SU-DHL-6 (cell line): ENCODE data around the gene CBFA2T2.

Source experiments
- H2AFZ ChIP-seq: fragments of 200-600 bp; sonication (generic); 2 replicates; pipeline ENCODE4 v1.6.1; 2014; ENCODE audit warnings: low read depth, mild to moderate bottlenecking, moderate library complexity, mixed read lengths, antibody characterized with exemption, low read length; ENCODE audit not compliant: severe bottlenecking
- H3F3A ChIP-seq: fragments of 200-600 bp; shearing (Covaris generic); 2 replicates; pipeline ENCODE4 v1.6.0; 2016; ENCODE audit warnings: antibody characterized with exemption, mild to moderate bottlenecking; ENCODE audit not compliant: insufficient read depth
- H3K27ac ChIP-seq: fragments of 200-600 bp; sonication (generic); 2 replicates; pipeline ENCODE4 v1.5.1; 2016; ENCODE audit warnings: low read depth, mild to moderate bottlenecking, low read length, moderate library complexity, mixed read lengths
- H3K27me3 ChIP-seq: fragments of 200-600 bp; sonication (generic), shearing (Covaris generic); 2 replicates; pipeline ENCODE4 v1.6.0; 2014; ENCODE audit warnings: mild to moderate bottlenecking, low read length
- H3K36me3 ChIP-seq: fragments of 200-600 bp; sonication (generic); 2 replicates; pipeline ENCODE4 v1.6.1; 2014; ENCODE audit warnings: mild to moderate bottlenecking, low read length, mixed read lengths
- H3K4me2 ChIP-seq: fragments of 300-600, 200-600 bp; shearing (Covaris generic), sonication (generic); 2 replicates; pipeline ENCODE4 v1.6.0; 2014; ENCODE audit warnings: low read length, low read depth, mild to moderate bottlenecking; ENCODE audit not compliant: poor library complexity, severe bottlenecking
- H3K4me3 ChIP-seq: fragments of 200-600 bp; sonication (generic); 2 replicates; pipeline ENCODE4 v1.5.1; 2014; ENCODE audit warnings: antibody characterized with exemption, low read length, mild to moderate bottlenecking, mixed read lengths; ENCODE audit not compliant: insufficient read depth, poor library complexity, severe bottlenecking
- H3K79me2 ChIP-seq: fragments of 200-600 bp; sonication (generic); 2 replicates; pipeline ENCODE4 v1.6.1; 2014; ENCODE audit warnings: mild to moderate bottlenecking, low read length, moderate library complexity; ENCODE audit not compliant: insufficient read depth
- H3K9ac ChIP-seq: fragments of 200-600 bp; sonication (generic); 2 replicates; pipeline ENCODE4 v1.7.0; 2014; ENCODE audit warnings: mild to moderate bottlenecking, low read length
- H3K9me2 ChIP-seq: fragments of 200-600 bp; sonication (generic); replicated peaks from 2 replicates; pipeline ENCODE4 v1.6.1; 2014; ENCODE audit warnings: low read length; ENCODE audit not compliant: insufficient read depth
- H3K9me3 ChIP-seq: fragments of 200-600 bp; sonication (generic); 2 replicates; pipeline ENCODE4 v1.6.1; 2014; ENCODE audit warnings: low read length, mixed read lengths; ENCODE audit not compliant: insufficient read depth
- H4K20me1 ChIP-seq: fragments of 200-600 bp; sonication (generic); 2 replicates; pipeline ENCODE4 v1.6.1; 2014; ENCODE audit warnings: low read depth, mild to moderate bottlenecking, antibody characterized with exemption, low read length, moderate library complexity, mixed read lengths
- EZH2phosphoT487 ChIP-seq: fragments of 200-600 bp; sonication (generic), shearing (Covaris generic); conservative IDR thresholded peaks from 2 replicates; pipeline ENCODE4 v1.6.1; 2018; ENCODE audit warnings: mild to moderate bottlenecking, antibody characterized with exemption, low read length, moderate library complexity, mixed read lengths
- TF ChIP-seq, protein P1 (sequence below): fragments of 200-600 bp; sonication (generic); IDR thresholded peaks from one replicate; pipeline ENCODE4 v1.5.1; 2017; ENCODE audit warnings: antibody characterized with exemption, mild to moderate bottlenecking, low read length, moderate library complexity; ENCODE audit not compliant: insufficient read depth, poor library complexity, severe bottlenecking

CBFA2T2 gene

DNA sequence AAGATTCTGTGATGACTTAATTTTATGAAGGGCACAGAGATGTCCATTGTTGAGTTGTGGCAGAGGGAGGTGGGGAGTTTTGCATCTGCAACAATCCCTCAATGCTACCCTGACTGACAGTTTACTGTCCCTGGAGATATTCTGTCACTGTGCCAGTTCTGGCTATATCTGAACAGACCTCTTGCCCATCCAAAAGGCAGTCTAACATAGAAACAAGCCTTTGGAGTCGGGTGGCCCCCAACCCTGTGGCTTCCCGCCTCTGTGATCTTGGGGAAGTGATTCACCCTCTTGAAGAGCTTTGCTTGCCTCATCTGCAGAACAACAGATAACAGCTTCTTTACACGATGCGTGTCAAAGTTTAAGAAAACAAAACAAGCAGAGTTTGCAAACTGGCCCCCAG, 200.1 kb downstream of the CBFA2T2 start:
- H3F3A ChIP-seq, result peaks cover 12% of the 10 kb centered on the region; the same call in 1 of the 2 replicates
- H3K79me2 ChIP-seq, result peaks cover 2% of the 10 kb centered on the region
- no peaks in the 10 kb centered on the region for H3K27me3 ChIP-seq
- no peaks in the 10 kb centered on the region for H3K9me3 ChIP-seq
- TF ChIP-seq EZH2phosphoT487, result no peak
- TF ChIP-seq, protein P1, sequence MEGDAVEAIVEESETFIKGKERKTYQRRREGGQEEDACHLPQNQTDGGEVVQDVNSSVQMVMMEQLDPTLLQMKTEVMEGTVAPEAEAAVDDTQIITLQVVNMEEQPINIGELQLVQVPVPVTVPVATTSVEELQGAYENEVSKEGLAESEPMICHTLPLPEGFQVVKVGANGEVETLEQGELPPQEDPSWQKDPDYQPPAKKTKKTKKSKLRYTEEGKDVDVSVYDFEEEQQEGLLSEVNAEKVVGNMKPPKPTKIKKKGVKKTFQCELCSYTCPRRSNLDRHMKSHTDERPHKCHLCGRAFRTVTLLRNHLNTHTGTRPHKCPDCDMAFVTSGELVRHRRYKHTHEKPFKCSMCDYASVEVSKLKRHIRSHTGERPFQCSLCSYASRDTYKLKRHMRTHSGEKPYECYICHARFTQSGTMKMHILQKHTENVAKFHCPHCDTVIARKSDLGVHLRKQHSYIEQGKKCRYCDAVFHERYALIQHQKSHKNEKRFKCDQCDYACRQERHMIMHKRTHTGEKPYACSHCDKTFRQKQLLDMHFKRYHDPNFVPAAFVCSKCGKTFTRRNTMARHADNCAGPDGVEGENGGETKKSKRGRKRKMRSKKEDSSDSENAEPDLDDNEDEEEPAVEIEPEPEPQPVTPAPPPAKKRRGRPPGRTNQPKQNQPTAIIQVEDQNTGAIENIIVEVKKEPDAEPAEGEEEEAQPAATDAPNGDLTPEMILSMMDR, result no peak
- H3K36me3 ChIP-seq, result no peaks in the 10 kb centered on the region
- H3K4me2 ChIP-seq, result no peak overlapping the region
- H3K9me2 ChIP-seq, result no peaks in the 10 kb centered on the region
- H2AFZ ChIP-seq, result no peak overlapping the region
- H3K9ac ChIP-seq, result no peak overlapping the region
- no peak overlapping the region for H3K27ac ChIP-seq
- H4K20me1 ChIP-seq, result no peaks in the 10 kb centered on the region
- H3K4me3 ChIP-seq, result no peak overlapping the region

DNA sequence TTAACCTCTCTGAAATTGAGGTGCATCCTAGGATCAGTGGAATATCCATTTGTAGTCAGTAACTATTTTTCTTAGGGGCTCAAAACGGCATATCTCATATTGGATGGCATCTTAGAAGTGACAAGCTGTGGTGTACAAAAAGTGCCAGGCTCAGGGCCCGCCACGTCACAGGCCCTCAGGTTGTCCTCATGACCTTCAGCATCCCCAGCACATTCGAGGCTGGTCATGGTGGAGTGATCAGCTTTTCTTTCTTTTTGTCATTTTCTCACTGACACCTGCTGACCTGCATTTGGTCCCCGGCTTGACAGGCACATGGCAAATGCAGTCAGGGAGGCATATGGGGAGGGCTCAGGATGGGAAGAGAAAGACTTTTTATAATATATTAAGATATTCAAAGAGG, 203.4 kb downstream of the CBFA2T2 start:
- Histone ChIP-seq H3K9me3 (no peaks in the 10 kb centered on the region), H2AFZ (no peak overlapping the region), H3K9me2 (no peaks in the 10 kb centered on the region), H3K79me2 (no peaks in the 10 kb centered on the region), H3F3A (no peaks in the 10 kb centered on the region), H3K9ac (no peak overlapping the region), H4K20me1 (no peaks in the 10 kb centered on the region), H3K4me2 (no peak overlapping the region), H3K36me3 (no peaks in the 10 kb centered on the region), H3K27ac (no peak overlapping the region), H3K4me3 (no peak overlapping the region), H3K27me3 (no peaks in the 10 kb centered on the region)
- no peak for TF ChIP-seq EZH2phosphoT487
- TF ChIP-seq, protein P1, result no peak

DNA sequence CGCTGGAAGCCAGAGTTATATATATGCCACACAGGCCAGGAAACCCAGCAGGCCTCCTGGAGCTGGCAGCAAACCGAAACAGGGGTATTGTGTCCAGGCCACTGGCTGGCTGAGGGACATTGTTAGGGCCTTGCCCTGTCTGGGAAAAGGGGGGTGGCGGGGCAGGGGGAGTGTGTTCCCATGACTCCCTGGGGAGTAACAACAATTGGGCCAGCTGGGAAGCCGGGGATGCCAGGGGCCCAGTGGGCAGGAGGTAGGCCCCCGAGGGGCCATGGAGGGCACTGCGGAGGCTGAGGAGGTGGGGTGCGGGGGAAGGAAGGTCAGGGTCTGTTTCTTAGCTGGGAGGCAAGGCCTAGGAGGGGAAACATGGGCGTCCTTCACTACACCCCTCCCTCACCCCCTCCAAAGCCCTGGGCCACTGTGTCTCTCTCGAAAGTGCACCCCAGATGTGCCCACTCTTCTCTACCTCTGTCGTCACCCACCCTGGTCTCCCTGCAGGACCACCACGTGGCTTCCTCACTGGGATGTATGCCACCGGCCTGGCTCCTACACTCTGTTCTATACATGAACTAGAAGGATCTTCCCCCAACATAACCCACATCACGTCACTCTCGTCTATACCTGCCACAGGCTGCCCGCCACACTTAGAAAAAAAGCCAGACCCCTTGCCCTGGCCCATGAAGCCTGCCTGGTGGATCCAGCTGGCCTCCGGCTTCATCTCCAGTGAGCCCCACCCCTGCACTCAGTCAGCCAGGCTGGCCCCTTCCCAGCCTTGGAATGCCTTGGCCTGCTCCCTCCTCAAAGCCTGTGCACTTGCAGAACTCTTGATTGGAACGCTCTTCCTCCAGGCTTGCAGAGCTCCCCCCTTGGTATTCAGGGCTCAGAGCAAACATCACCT, 204.1 kb downstream of the CBFA2T2 start:
- Histone ChIP-seq H3K27me3 (no peaks in the 10 kb centered on the region), H3K4me3 (no peak overlapping the region), H2AFZ (no peak overlapping the region), H3K9ac (no peak overlapping the region), H3K9me3 (no peaks in the 10 kb centered on the region), H3K4me2 (no peak overlapping the region), H3F3A (no peaks in the 10 kb centered on the region), H3K36me3 (no peaks in the 10 kb centered on the region), H3K27ac (no peak overlapping the region), H3K79me2 (no peaks in the 10 kb centered on the region), H4K20me1 (no peaks in the 10 kb centered on the region), H3K9me2 (no peaks in the 10 kb centered on the region)
- TF ChIP-seq, protein P1, result no peak
- TF ChIP-seq EZH2phosphoT487, result no peak
